Mesendoderm (in vitro differentiated cells): ENCODE measurements around the gene SPDYC. TPM values are rescaled to one million over a fixed set of nuclear protein-coding genes. Genes with fewer than 3 reads are reported as not detected.

Experiments used
- DNase-seq: peaks from one replicate; pipeline ENCODE4 v3.0.0; 2013
- H2AK5ac ChIP-seq: 2 replicates; pipeline ENCODE4 v1.6.1; 2013; ENCODE audit warnings: low read length, inconsistent platforms
- H2BK120ac ChIP-seq: 2 replicates; pipeline ENCODE4 v1.6.1; 2013; ENCODE audit warnings: low read depth, mild to moderate bottlenecking, low read length, moderate library complexity, mixed read lengths
- H2BK15ac ChIP-seq: replicated peaks from 2 replicates; pipeline ENCODE4 v1.6.1; 2013; ENCODE audit warnings: low read depth, mild to moderate bottlenecking, moderate library complexity
- H2BK5ac ChIP-seq: 2 replicates; pipeline ENCODE4 v1.6.1; 2013; ENCODE audit warnings: low read length, inconsistent platforms
- H3K18ac ChIP-seq: 2 replicates; pipeline ENCODE4 v1.6.1; 2013; ENCODE audit warnings: mild to moderate bottlenecking, low read length, mixed read lengths
- H3K23ac ChIP-seq: one replicate; pipeline ENCODE4 v1.6.1; 2013; ENCODE audit warnings: low read length
- H3K27ac ChIP-seq: 2 replicates; pipeline ENCODE4 v1.5.1; 2013; ENCODE audit warnings: low read depth, mild to moderate bottlenecking, inconsistent platforms, low read length, moderate library complexity
- H3K27me3 ChIP-seq: 2 replicates; pipeline ENCODE4 v1.6.1; 2013; ENCODE audit warnings: low read length, control low read depth, mild to moderate bottlenecking, inconsistent platforms; ENCODE audit not compliant: insufficient read depth, poor library complexity
- H3K36me3 ChIP-seq: 2 replicates; pipeline ENCODE4 v1.6.1; 2013; ENCODE audit warnings: low read length, inconsistent platforms; ENCODE audit not compliant: control insufficient read depth, insufficient read depth
- H3K4ac ChIP-seq: one replicate; pipeline ENCODE4 v1.6.1; 2013; ENCODE audit warnings: low read depth, mild to moderate bottlenecking, low read length, moderate library complexity
- H3K4me1 ChIP-seq: 2 replicates; pipeline ENCODE4 v1.6.1; 2013; ENCODE audit warnings: low read depth, low read length, inconsistent platforms; ENCODE audit not compliant: control insufficient read depth
- H3K4me2 ChIP-seq: 2 replicates; pipeline ENCODE4 v1.6.1; 2013; ENCODE audit warnings: low read length
- H3K4me3 ChIP-seq: 2 replicates; pipeline ENCODE4 v1.5.1; 2013; ENCODE audit warnings: mild to moderate bottlenecking, low read length
- H3K56ac ChIP-seq: one replicate; pipeline ENCODE4 v1.6.1; 2013; ENCODE audit warnings: low read length
- H3K79me1 ChIP-seq: 2 replicates; pipeline ENCODE4 v1.6.1; 2013; ENCODE audit warnings: low read length, inconsistent platforms
- H3K79me2 ChIP-seq: 2 replicates; pipeline ENCODE4 v1.6.1; 2013; ENCODE audit warnings: mild to moderate bottlenecking, low read length; ENCODE audit not compliant: control insufficient read depth, insufficient read depth
- H3K9ac ChIP-seq: 2 replicates; pipeline ENCODE4 v1.6.1; 2013; ENCODE audit warnings: low read length, inconsistent platforms
- H4K5ac ChIP-seq: one replicate; pipeline ENCODE4 v1.6.1; 2013; ENCODE audit warnings: low read length
- H4K8ac ChIP-seq: one replicate; pipeline ENCODE4 v1.6.1; 2013; ENCODE audit warnings: low read depth, mild to moderate bottlenecking, control low read depth, low read length, moderate library complexity
- WGBS: extraction: QIAGEN DNeasy Blood & Tissue Kit; methylation state at CpG from one replicate; pipeline ENCODE4 v1.1.7; 2013; ENCODE audit warnings: low lambda C conversion rate, missing lambda C conversion rate; ENCODE audit not compliant: insufficient coverage; ENCODE audit errors: extremely low coverage; 5-methylcytosine and 5-hydroxymethylcytosine counted together
- small RNA-seq: library from polyadenylated mRNA; stranded (forward); fragments of <200 nt; extraction: miRNeasy Mini kit (QIAGEN cat#:217004); gene quantifications from one replicate; pipeline ENCODE3, GENCODE V24; 2013; ENCODE audit not compliant: insufficient read depth

SPDYC gene

GRCh38 chr11:65221026-65221425 lies 51.0 kb downstream of the SPDYC start:
- Histone ChIP-seq H3K79me2 (no peaks in the 10 kb centered on the region), H2AK5ac (no peak overlapping the region), H3K36me3 (no peaks in the 10 kb centered on the region), H3K27me3 (no peaks in the 10 kb centered on the region), H3K4me1 (peaks cover 2% of the 10 kb centered on the region), H3K56ac (no peak overlapping the region), H3K79me1 (no peaks in the 10 kb centered on the region), H2BK120ac (no peak overlapping the region), H3K18ac (no peak overlapping the region), H2BK5ac (no peak overlapping the region), H3K4ac (no peak overlapping the region), H3K9ac (no peak overlapping the region), H2BK15ac (no peak overlapping the region), H3K4me2 (no peak overlapping the region), H3K4me3 (no peak overlapping the region), H4K8ac (no peak overlapping the region), H3K27ac (no peak overlapping the region), H4K5ac (no peak overlapping the region), H3K23ac (peak overlapping the region; percentile 24)
- WGBS = no CpG with 5 or more reads among the region's 10 CpGs
- DNase-seq = no peak

Small RNA genes lying within 50 kb of the gene (small RNA-seq; reads per million reads assigned to genes)
- gene HIGD1AP10 (not detected), gene PDCL2P2 (not detected), gene RNU2-23P (1.1 reads per million)
